HT1080 (cell line): ENCODE results near the gene TSC22D2. TPM values are rescaled to one million over a fixed set of nuclear protein-coding genes. Genes with fewer than 3 reads are reported as not detected.

Source experiments
- DNase-seq: peaks from one replicate; pipeline ENCODE4 v3.0.0-alpha.2; 2015; ENCODE audit warnings: low read depth
- total RNA-seq: library from RNA; depleted of rRNA; stranded (reverse); fragments of >200 nt; shearing (Covaris generic); gene quantifications from 2 replicates; pipeline ENCODE4 v1.2.3, GENCODE V29; 2014

TSC22D2 gene
- total RNA-seq, 1 experiment from 2014 or later: 7.7 TPM

DNA sequence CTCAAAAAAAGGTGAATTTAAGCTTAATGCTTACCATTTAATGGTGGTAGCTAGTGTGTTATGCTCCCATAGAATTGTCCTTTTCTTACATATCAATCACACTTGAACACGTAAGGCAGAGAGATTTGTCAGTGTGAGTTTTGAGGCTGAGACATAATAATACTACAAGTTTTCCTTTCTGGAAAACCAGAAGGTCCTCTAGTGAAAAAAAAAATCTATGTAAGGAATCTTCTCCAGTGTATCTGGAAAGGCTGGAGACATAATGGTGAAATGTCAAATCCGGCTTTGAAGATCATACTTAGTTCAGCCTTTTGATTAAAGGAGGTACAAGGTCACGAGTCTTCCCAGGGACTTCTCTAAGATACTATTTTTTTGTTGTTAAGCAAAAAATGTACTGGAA lies 3.4 kb downstream of the TSC22D2 start:
- peak; percentile 12 for DNase-seq

- DNase-seq: no peak
Measured at GRCh38 chr3:150411976-150412375, 3.9 kb downstream of the TSC22D2 start.

DNA sequence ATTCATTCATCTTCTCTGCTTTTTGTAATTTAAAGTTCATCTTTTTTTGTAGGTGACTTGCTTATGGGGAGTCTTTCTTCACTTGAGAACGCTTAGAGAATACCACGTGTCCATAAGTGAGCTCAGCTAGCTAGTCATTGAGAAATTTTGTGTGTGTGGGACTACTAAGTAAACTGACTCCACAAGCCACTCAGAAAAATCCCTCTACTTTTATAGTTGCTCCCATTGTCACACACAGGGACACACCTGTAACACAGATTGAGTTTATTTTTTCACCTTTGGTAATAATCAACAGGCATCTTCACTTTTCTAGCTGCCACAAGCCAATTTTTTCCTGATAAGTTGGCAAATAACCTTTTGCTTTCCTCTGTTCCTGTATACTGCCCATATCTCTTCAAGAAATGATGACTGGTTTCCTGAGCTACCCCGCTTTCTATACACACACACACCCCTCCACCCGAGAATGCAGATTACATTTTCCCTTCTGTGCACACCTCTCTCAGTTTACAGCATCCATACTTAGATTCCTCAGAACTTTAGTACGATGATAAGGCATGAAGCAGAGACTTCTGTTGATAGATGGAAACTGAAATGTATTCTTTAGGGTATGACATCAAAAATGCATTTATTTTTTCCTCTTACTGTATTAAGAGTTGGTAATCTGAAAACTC lies 4.6 kb downstream of the TSC22D2 start:
- peak; percentile 76 for DNase-seq

GRCh38 chr3:150414258-150414657 lies 6.2 kb downstream of the TSC22D2 start:
- peak; percentile 71 for DNase-seq

DNA sequence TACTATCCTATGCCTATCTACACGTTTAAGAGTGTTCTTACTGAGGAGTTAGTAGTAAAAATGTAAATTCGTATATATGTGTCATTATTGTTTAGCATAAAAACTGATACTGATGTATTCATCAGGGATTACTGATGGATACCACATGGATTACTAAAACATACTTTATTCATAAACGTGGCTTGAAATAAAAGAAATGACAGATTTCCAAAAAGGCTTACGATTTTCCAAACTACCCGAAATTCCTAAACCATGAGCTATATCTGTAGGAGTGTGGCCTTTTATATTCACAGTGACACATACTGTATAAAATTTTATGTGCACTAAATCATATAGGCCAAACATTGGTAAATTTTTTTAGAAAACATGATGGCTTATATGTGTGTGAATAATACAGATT lies 6.9 kb downstream of the TSC22D2 start:
- peak; percentile 42 for DNase-seq

DNA sequence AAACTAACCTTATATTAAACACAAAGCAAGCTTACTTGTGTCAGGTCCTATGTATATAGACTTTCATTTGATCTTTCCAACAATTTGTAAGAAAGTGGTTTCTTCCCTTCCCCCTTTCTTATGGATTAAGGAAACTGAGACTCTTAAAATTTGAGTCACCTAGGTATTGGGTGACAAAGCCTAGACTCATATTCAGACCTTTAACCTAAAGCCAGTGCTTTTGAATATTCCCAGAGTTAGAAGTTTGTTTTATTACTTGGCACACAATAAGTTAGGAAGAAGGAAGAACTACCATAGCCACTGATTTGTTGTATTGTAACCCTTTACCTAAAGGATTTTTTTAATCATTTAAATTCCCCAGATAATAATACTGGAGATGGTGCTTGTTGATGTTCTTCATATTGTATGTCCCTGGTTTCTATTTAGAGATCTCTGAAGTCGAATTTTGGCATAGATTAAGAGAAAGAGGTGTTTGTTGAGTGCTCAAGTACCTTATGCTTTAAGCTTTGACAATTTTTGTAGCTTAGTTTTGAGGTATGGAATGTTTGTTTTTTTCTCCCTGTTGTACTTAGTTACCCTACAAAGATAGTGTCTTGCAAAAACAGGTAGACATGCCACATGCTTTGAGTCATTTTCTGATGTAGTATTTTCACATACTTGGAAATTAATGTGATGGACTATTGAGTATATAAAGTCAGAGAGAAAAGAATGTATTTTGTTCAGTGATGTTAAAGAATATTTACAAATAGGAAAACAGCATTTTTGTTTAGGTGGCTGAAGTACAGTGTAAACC lies 11.2 kb downstream of the TSC22D2 start:
- DNase-seq: peak; percentile 48

DNA sequence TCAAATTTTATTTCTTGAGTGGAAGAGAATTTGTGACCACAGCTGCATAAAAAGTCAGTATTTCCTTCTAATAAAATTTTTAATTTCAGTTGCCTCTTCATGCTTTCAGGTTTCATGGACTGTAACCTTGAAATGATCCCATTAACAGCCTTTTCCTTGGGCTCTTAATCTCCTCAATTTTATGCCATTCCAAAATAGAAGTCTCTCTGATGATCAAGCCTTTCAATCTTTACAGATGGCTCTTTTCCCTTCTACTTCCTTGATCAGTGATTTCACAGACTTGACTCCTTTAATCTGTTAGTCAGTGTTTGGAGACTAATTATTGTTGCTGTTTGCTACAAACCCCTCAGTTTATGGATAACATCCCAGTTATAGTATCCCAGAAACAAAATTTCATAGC lies 11.9 kb downstream of the TSC22D2 start:
- DNase-seq: no peak

DNA sequence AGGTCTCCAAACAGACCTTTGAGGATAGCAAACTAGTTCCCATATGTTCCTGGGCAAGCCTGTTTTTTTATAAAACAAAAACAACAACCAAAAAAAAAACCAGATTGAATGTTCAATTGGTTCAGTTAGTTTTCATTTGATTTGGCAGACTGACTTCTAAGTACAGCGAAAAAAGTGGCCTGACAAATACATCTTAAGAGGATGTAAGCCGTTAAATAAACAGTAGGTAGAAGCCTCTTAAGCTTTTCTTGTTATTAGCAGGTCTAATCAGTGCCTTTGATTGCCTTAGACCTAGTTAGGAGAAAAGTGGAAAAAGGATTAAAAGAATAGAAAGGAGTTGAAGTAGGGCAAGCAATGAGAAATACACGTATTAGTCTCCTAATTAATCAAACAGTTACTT lies 13.2 kb downstream of the TSC22D2 start:
- DNase-seq: no peak

GRCh38 chr3:150421799-150422548 lies 13.9 kb downstream of the TSC22D2 start:
- DNase-seq: no peak

- DNase-seq: no peak
Measured at GRCh38 chr3:150422907-150423306, 14.8 kb downstream of the TSC22D2 start.

DNA sequence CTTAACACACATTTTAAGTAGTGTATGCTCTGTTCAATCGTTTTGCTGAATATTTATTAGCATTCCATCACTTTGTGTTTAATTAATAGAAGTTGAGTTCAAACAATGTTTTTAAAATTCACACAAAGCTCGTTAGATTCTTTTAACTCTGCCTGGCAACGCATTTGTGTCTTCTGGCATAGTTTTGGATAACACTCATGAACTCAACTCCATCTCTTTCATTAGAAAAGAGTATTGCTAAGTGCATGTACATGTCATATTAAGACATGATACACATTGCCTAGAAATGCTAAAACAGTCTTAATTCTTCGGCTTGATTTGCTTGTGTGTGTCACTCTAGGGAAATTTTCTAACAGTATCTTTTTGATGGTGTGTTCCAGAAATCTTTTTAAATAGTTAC lies 15.7 kb downstream of the TSC22D2 start:
- no peak for DNase-seq

GRCh38 chr3:150426292-150426691 lies 18.2 kb downstream of the TSC22D2 start:
- no peak for DNase-seq

DNA sequence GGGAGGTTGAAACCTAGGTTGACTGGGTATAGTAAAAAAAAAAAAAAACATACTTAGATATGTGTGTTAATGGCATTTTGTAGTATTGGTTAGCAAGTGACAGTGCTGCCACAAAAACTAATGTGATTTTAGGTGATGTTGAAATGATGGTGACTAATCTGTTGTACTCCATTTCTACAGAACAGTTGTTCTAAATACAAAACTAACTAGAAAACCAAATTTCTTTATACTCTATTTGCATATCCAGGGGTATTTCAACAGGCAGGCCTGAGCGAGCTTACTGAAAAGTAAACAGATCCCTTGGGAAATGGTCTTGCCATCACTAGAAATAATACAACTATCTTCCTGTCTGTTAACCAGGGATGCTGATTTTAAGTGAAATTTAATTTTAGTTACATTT lies 20.5 kb downstream of the TSC22D2 start:
- no peak for DNase-seq

DNA sequence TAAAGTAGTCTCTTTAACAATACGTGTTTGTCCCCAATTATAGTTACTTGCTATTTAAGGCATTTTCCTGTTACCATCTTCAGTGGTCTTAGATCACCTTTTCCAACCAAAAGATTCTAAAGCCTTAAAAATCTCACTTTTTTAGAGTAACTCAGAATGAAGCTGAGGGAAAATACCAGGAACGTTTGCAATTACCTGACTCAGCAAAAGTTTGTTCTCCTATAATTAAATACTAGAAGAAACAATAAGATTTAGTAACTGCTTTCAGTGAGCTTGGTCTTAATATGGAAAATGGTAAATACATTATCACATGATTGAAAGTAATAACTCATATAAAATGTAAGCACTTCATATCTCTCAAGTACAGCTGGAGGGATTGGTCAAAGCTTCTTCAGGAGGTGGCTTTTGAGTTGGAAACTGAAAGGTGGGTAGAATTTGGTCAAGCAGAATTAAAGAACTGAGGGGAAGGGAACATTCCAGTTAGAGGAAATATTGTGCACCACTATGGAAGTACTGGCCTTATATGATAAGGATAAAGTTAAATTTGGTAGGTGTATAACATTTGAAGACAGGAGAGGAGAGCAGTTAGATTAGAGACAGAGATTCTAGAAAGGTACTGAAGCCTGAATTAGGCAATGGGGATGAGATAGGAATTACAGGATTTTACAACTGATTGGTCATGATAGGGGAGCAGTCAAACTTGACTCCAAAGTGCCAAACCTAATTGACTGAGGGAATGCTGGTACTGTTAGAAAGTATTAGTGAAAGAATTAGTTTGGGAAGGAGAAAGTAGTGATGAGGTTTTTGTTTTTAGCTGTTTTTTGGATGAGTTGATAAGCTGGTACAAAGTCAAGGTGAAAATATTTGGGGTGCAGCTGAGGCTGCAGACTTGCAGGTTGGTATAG lies 21.9 kb downstream of the TSC22D2 start:
- DNase-seq: no peak

DNA sequence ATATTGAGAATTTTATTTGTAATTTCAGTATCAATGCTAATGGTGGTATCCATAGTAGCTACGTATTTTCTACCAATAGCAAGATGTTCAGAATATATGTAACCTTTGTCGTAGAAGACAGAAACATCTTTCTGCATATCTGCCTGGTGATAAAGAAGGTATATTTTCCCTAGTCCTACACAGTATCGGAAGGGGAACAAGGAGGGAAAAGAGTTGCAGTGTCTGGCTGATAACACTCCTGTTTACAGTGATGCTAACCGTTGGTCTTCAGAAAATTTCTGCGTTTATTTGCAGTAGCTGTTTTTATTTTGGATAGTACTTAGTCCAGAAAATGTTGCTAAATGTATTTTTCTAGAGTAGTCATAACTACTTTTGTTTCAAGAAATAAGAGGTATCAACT lies 25.2 kb downstream of the TSC22D2 start:
- DNase-seq: no peak

DNA sequence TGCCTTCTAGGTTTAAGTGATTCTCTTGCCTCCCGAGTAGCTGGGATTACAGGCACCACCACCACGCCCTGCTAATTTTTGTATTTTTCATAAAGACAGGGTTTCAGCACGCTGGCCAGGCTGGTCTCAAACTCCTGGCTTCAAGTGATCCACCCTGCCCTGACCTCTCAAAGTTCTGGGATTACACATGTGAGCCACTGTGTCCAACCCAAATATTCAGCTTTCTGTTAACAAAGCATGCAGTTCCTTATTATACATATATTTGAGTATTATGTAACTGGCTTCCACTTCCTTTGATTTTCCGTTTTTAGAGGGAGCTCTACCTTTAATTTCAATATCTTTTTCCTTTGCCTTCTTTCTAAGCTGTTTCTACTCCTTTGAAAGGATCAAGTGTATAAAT lies 26.1 kb downstream of the TSC22D2 start:
- DNase-seq: no peak

- DNase-seq: no peak
Measured at GRCh38 chr3:150436161-150436560, 28.1 kb downstream of the TSC22D2 start.

GRCh38 chr3:150439657-150440056 lies 31.6 kb downstream of the TSC22D2 start:
- peak; percentile 50 for DNase-seq

GRCh38 chr3:150443331-150443741 lies 35.2 kb downstream of the TSC22D2 start:
- DNase-seq: no peak

DNA sequence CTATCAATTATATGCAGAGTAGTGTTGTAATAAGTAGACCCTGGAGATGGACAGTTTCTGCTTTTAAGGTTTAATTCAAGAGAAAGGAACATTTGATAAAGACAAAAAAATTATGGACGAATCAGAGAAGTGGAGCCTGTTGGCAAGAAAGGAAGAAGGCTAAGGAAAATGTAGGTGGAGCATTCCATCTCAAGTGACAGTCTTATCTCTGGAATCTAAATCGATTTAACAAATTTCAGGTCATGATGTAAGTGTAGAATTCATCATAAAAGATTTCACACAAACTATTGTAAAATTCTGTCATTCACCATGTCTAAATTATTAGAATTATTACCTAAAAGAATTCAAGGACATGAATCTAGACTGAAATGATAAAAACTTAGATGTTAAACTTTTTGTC lies 36.3 kb downstream of the TSC22D2 start:
- no peak for DNase-seq

DNA sequence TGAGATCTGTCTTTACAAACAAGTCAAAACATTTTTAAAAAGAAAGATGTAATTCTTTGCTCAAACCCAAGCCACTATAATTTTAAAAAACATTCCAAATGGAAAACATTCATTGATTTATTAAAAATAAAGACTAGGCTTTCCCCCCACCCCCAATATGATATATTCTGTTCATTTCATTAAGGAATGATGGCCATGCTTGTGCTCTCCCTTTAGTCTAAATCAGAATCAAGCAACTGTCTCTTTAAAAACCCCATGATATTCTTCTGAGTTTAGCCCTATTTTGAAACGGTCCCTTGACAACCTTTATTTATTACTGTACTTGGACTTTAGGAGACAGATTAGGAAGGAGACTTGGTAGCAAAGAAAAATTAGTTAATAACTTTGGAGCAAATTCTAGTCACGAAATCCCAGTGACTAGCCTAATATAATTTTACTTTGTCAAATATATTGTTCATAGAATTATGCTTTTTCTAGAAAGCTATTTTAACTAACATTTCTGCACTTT lies 38.4 kb downstream of the TSC22D2 start:
- no peak for DNase-seq
